Epithelial cell of proximal tubule (primary cell): ENCODE results near the gene GGA2. TPM values are rescaled to one million over a fixed set of nuclear protein-coding genes. Genes with fewer than 3 reads are reported as not detected.
A peak's percentile ranks its signal among the peaks of the same experiment; 100 is the strongest.

Experiments used
- DNase-seq: peaks from one replicate; pipeline ENCODE4 v3.0.0-alpha.2; 2011; ENCODE audit warnings: low read depth
- H3K4me3 ChIP-seq: 2 replicates; pipeline ENCODE4 v1.5.1; 2011; ENCODE audit warnings: low read depth, mild to moderate bottlenecking, low read length
- total RNA-seq: library from RNA; depleted of rRNA; stranded (reverse); fragments of >200 nt; gene quantifications from 2 replicates; pipeline ENCODE4 v1.2.3, GENCODE V29; 2015
- TF ChIP-seq, protein P1 (sequence below): conservative IDR thresholded peaks from 2 replicates; pipeline ENCODE4 v1.5.1; 2012; ENCODE audit warnings: low read depth, mild to moderate bottlenecking, low read length

The GGA2 gene
- total RNA-seq, 1 donor from 2014 or later: 30.8 TPM

- no peak for DNase-seq
- H3K4me3 ChIP-seq: no peak overlapping the region
- TF ChIP-seq, protein P1, sequence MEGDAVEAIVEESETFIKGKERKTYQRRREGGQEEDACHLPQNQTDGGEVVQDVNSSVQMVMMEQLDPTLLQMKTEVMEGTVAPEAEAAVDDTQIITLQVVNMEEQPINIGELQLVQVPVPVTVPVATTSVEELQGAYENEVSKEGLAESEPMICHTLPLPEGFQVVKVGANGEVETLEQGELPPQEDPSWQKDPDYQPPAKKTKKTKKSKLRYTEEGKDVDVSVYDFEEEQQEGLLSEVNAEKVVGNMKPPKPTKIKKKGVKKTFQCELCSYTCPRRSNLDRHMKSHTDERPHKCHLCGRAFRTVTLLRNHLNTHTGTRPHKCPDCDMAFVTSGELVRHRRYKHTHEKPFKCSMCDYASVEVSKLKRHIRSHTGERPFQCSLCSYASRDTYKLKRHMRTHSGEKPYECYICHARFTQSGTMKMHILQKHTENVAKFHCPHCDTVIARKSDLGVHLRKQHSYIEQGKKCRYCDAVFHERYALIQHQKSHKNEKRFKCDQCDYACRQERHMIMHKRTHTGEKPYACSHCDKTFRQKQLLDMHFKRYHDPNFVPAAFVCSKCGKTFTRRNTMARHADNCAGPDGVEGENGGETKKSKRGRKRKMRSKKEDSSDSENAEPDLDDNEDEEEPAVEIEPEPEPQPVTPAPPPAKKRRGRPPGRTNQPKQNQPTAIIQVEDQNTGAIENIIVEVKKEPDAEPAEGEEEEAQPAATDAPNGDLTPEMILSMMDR: no peak
Observed at GRCh38 chr16:23534868-23535860, 24.9 kb upstream of the GGA2 start.

DNA sequence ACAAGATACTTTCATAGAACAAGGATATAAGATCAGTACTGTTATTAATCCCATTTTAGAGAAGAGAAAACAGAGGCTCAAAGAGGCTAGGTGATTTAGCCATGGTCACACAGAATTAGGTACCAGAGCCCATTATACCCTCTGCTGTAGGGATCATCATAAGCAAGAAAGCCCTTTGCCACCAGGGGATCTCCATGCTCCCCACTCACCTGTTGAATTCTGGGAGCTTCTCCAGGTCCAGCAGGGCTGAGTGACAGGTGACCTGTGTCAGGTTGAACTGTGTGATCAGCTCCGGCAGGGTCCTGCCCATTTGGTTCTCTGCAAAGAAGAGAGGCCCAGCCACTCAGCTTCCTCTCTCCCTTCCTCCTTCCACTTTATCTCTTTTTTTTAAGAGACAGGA lies 22.2 kb upstream of the GGA2 start:
- no peak for DNase-seq
- H3K4me3 ChIP-seq: no peak overlapping the region
- TF ChIP-seq, protein P1: no peak

DNA sequence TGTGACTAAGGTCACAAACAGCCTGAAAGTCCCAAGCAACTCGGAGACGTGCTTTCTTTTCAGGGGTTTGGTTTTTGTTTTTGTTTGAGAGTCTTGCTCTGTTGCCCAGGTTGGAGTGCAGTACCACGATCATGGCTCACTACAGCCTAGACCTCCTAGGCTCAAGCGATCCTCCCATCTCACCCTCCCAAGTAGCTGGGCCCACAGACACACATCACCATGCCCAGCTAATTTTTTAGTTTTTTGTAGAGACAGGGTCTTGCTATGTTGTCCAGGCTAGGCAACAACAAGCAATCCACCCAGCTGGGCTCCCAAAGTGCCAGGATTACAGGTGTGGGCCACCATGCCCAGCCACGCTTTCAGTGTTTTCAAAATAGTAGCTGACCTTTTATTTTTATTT lies 19.8 kb upstream of the GGA2 start:
- TF ChIP-seq, protein P1: no peak
- no peak for DNase-seq
- no peak overlapping the region for H3K4me3 ChIP-seq

GRCh38 chr16:23528644-23529310 lies 18.5 kb upstream of the GGA2 start:
- no peak for DNase-seq
- TF ChIP-seq, protein P1: no peak
- no peak overlapping the region for H3K4me3 ChIP-seq

DNA sequence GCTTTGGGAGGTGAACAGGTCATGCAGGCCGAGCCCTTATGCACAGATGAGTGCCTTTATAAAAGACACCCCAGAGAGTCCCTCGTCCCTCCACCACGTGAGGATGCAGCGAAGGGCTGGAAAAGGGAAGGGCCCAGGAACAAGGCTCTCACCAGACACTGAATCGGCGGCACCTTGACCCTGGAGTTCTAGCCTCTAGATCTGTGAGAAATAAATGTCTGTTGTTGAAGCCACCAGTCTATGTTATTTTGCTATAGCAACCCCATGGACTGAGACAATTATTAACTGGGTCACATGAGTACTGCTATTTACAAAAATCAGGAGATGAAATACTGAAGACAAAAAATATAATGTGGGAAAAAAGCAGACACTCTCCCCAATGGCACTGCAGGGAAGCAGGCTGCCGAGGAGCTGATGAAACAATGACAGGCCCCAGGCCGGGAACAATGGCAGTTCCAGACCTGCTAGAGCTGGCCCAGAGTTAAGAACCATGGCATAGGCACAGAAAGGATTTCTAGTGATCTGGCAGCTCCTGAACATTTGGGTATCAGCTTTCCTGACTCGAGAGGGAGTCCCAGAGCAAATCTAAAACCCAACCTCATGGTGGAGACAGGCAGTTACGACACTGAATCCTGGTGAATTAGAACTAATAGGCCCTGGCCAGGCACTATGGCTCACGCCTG lies 17.8 kb upstream of the GGA2 start:
- TF ChIP-seq, protein P1: peak; percentile 4
- no peak overlapping the region for H3K4me3 ChIP-seq
- peak; percentile 82 for DNase-seq

DNA sequence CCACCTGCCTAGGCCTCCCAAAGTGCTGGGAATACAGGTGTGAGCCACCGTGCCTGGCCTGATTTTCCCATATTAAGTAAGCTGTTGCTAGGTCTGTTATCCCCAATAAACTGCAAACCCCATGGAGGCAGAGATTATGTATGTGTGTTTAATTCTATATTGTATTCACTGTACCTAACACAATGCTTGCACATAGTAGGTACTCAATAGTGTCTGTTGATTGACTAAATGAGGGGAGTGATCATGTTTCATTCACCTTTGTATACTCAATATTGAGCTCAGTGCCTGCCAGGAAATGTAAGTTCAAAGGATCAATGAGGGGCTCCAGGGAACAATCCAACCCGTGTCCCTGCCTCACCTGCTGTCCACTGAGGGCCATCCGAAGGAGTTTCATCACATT lies 14.6 kb upstream of the GGA2 start:
- H3K4me3 ChIP-seq: no peak overlapping the region
- no peak for DNase-seq
- TF ChIP-seq, protein P1: no peak
